Adrenal gland (tissue), 5 donors: ENCODE data around the gene ACTN1.

Experiments used
- CTCF ChIP-seq, 6 experiments: fragments of 450-650 bp in 4 of 6; fragments of 200-600 bp in 2 of 6; sonication (generic) in 1 of 6; IDR thresholded peaks; 1 replicate in 5 of 6; 2 replicates in 1 of 6; pipeline versions ENCODE4 v1.5.1 to v1.8.0; 2016 to 2021; ENCODE audit warnings: antibody characterized with exemption in 6 of 6, mild to moderate bottlenecking in 2 of 6, moderate library complexity in 1 of 6
- POLR2A ChIP-seq, 2 donors: fragments of 450-650 bp; IDR thresholded peaks; one replicate each; pipeline ENCODE4 v1.6.1; 2017; ENCODE audit warnings: antibody characterized with exemption in 2 of 2, mild to moderate bottlenecking in 2 of 2, moderate library complexity in 1 of 2
- donor health status: DM: no; HTN: no; CAD: no.

- TF ChIP-seq CTCF (IDR thresholded peaks at IDR 0.05) (no peak), POLR2A (IDR thresholded peaks at IDR 0.05) (no peak)
Observed at GRCh38 chr14:68939181-68939892, 39.8 kb downstream of the ACTN1 start.
